NB4 (cell line): ENCODE measurements around the gene NHP2.
"Not testable (repeated sequence)": the region's sequence is repeated elsewhere in the genome, so short reads cannot be mapped to it uniquely, and the experiment has no call there.

Source experiments
- DNase-seq: peaks from one replicate; pipeline ENCODE4 v3.0.0; 2010; ENCODE audit warnings: low read depth
- H3K4me3 ChIP-seq: one replicate; pipeline ENCODE4 v1.5.1; 2011; ENCODE audit warnings: mild to moderate bottlenecking, low read depth, low read length, moderate library complexity
- CTCF ChIP-seq: IDR thresholded peaks from one replicate; pipeline ENCODE4 v1.5.1; 2012; ENCODE audit warnings: low read depth, low read length
- MAX ChIP-seq: IDR thresholded peaks from 2 replicates; pipeline ENCODE4 v1.6.1; 2011; ENCODE audit warnings: low read depth, low read length
- MYC ChIP-seq: IDR thresholded peaks from 2 replicates; pipeline ENCODE4 v1.6.1; 2011; ENCODE audit warnings: low read depth, low read length
- POLR2A ChIP-seq: IDR thresholded peaks from 2 replicates; pipeline ENCODE4 v1.6.1; 2011; ENCODE audit warnings: mild to moderate bottlenecking; ENCODE audit not compliant: insufficient read length; ENCODE audit errors: extremely low read depth

The NHP2 gene

GRCh38 chr5:178198706-178199105 lies 45.0 kb upstream of the NHP2 start:
- no peak for TF ChIP-seq MYC
- no peak for TF ChIP-seq POLR2A
- TF ChIP-seq CTCF: no peak
- TF ChIP-seq MAX: no peak
- H3K4me3 ChIP-seq: no peak overlapping the region
- no peak for DNase-seq

GRCh38 chr5:178198151-178198550 lies 44.5 kb upstream of the NHP2 start:
- DNase-seq: not testable (repeated sequence)

GRCh38 chr5:178196986-178197385 lies 43.3 kb upstream of the NHP2 start:
- H3K4me3 ChIP-seq: no peak overlapping the region
- TF ChIP-seq CTCF: peak; percentile 73
- no peak for TF ChIP-seq MYC
- TF ChIP-seq MAX: no peak
- DNase-seq: no peak

More at GRCh38 chr5:178198151-178198550, 44.5 kb upstream of the NHP2 start:
- not testable (repeated sequence) for H3K4me3 ChIP-seq

DNA sequence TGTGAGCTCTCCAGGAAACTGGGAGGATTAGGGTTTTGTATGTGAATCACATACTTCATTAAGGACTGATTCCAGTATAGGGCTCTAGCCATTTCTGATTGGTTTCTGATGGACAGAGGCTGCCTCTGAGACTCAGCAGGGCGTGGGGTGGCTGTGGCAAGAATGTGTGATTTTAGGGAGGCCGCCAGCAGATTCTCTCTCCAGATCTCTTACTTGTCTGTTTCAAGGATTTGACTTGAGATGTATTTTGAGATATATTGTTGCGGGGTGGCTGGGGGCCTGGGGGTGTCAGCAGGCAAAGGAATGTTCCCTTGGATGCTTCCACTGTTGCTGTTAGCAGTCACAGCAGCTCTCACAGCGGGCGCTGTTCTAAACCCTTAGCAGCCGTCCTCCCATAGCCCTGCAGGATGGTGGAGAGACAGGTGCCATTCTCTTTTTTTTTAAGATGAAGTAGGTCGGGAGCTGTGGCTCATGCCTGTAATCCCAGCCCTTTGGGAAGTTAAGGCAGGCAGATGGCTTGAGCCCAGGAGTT lies 42.7 kb upstream of the NHP2 start:
- DNase-seq: no peak
- no peak overlapping the region for H3K4me3 ChIP-seq
- no peak for TF ChIP-seq MYC
- TF ChIP-seq CTCF: no peak
- TF ChIP-seq POLR2A: no peak
- TF ChIP-seq MAX: no peak

- peak; percentile 88 for DNase-seq
- no peak overlapping the region for H3K4me3 ChIP-seq
- TF ChIP-seq MAX: no peak
- no peak for TF ChIP-seq CTCF
- no peak for TF ChIP-seq POLR2A
- TF ChIP-seq MYC: no peak
Measured at GRCh38 chr5:178194026-178194425, 40.3 kb upstream of the NHP2 start.

GRCh38 chr5:178193251-178193809 lies 39.6 kb upstream of the NHP2 start:
- DNase-seq: peak; percentile 26
- no peak for TF ChIP-seq MAX
- no peak for TF ChIP-seq POLR2A
- TF ChIP-seq CTCF: no peak
- TF ChIP-seq MYC: no peak
- H3K4me3 ChIP-seq: no peak overlapping the region
